Non-pigmented ciliary epithelial cell (primary cell): ENCODE measurements around the gene CHTF18.
"Not testable (repeated sequence)": the region's sequence is repeated elsewhere in the genome, so short reads cannot be mapped to it uniquely, and the experiment has no call there.

Experiments
- DNase-seq: peaks from one replicate; pipeline ENCODE4 v3.0.0-alpha.2; 2010; ENCODE audit warnings: low read depth

CHTF18 gene

GRCh38 chr16:776298-776697 is 12.1 kb upstream of the CHTF18 start:
- not testable (repeated sequence) for DNase-seq

GRCh38 chr16:776824-777223 is 11.6 kb upstream of the CHTF18 start:
- DNase-seq, result no peak

- no peak for DNase-seq
These were observed 10.6 kb upstream of the CHTF18 start for GRCh38 chr16:777826-778225.

GRCh38 chr16:778447-778846 is 10.0 kb upstream of the CHTF18 start:
- no peak for DNase-seq

GRCh38 chr16:778909-779527 is 9.4 kb upstream of the CHTF18 start:
- no peak for DNase-seq

GRCh38 chr16:779561-779960 is 8.9 kb upstream of the CHTF18 start:
- no peak for DNase-seq

GRCh38 chr16:780296-780695 is 8.1 kb upstream of the CHTF18 start:
- DNase-seq, result no peak

- DNase-seq, result no peak
These were observed 6.9 kb upstream of the CHTF18 start for GRCh38 chr16:781346-782010.

- DNase-seq, result no peak
These were observed 6.2 kb upstream of the CHTF18 start for GRCh38 chr16:782258-782657.

GRCh38 chr16:782766-783403 is 5.5 kb upstream of the CHTF18 start:
- no peak for DNase-seq

GRCh38 chr16:783404-784161 is 4.8 kb upstream of the CHTF18 start:
- no peak for DNase-seq

- DNase-seq, result no peak
These were observed 4.0 kb upstream of the CHTF18 start for GRCh38 chr16:784431-784830.

- DNase-seq, result no peak
These were observed 2.6 kb upstream of the CHTF18 start for GRCh38 chr16:785563-786535.

GRCh38 chr16:787321-787966 is 976 bp upstream of the CHTF18 start:
- no peak for DNase-seq

GRCh38 chr16:787978-788398 is 432 bp upstream of the CHTF18 start, which contains the start of gene RPUSD1:
TSS of gene RPUSD1 (minus strand) at chr16:788381. CDS start at chr16:787737, 644 bp downstream.
- no peak for DNase-seq

- DNase-seq, result no peak
These were observed 901 bp downstream of the CHTF18 start for GRCh38 chr16:789191-789850.

GRCh38 chr16:790086-790485 is 1.7 kb downstream of the CHTF18 start:
- no peak for DNase-seq

GRCh38 chr16:791131-791530 is 2.7 kb downstream of the CHTF18 start:
- no peak for DNase-seq

GRCh38 chr16:792221-792995 is 4.0 kb downstream of the CHTF18 start:
- no peak for DNase-seq

GRCh38 chr16:793414-793813 is 5.0 kb downstream of the CHTF18 start:
- DNase-seq, result no peak
